NCI-H82 treated with DMSO at 0.1 percent for 48 hours (cell line): ENCODE measurements around the gene VPREB3.

Experiments
- DNase-seq: peaks from one replicate; lab custom pipeline; 2025; ENCODE audit not compliant: unreplicated experiment; lab: John Stamatoyannopoulos, UW

The VPREB3 gene

GRCh38 chr22:23783265-23784150 lies 29.3 kb upstream of the VPREB3 start:
- DNase-seq: no peak

- DNase-seq: no peak
These were observed 28.5 kb upstream of the VPREB3 start for GRCh38 chr22:23782703-23783102.

GRCh38 chr22:23782252-23782651 lies 28.0 kb upstream of the VPREB3 start:
- no peak for DNase-seq

- DNase-seq: no peak
These were observed 27.4 kb upstream of the VPREB3 start for GRCh38 chr22:23781511-23782183.

GRCh38 chr22:23781065-23781464 lies 26.8 kb upstream of the VPREB3 start:
- no peak for DNase-seq

- DNase-seq: no peak
These were observed 26.0 kb upstream of the VPREB3 start for GRCh38 chr22:23780146-23780748.

GRCh38 chr22:23779731-23780130 lies 25.5 kb upstream of the VPREB3 start:
- DNase-seq: no peak

GRCh38 chr22:23779083-23779482 lies 24.9 kb upstream of the VPREB3 start:
- DNase-seq: no peak

GRCh38 chr22:23778577-23778900 lies 24.3 kb upstream of the VPREB3 start:
- DNase-seq: no peak

- DNase-seq: no peak
These were observed 23.8 kb upstream of the VPREB3 start for GRCh38 chr22:23777776-23778576.

GRCh38 chr22:23775779-23776375 lies 21.7 kb upstream of the VPREB3 start:
- DNase-seq: no peak

GRCh38 chr22:23774922-23775436 lies 20.8 kb upstream of the VPREB3 start:
- DNase-seq: no peak

GRCh38 chr22:23774114-23774921 lies 20.1 kb upstream of the VPREB3 start:
- no peak for DNase-seq

- no peak for DNase-seq
These were observed 19.4 kb upstream of the VPREB3 start for GRCh38 chr22:23773483-23774113.

GRCh38 chr22:23772649-23773473 lies 18.6 kb upstream of the VPREB3 start, which contains the start of gene MMP11:
Gene MMP11, plus strand, starts transcription at chr22:23772849. Its CDS starts 22 bp downstream, at chr22:23772871.
- peak; percentile 12 for DNase-seq

- no peak for DNase-seq
These were observed 18.1 kb upstream of the VPREB3 start for GRCh38 chr22:23772315-23772648.

- DNase-seq: no peak
These were observed 15.2 kb upstream of the VPREB3 start for GRCh38 chr22:23769321-23769965.
